Esophagus squamous epithelium (tissue), 5 donors: Measurements from ENCODE around the gene ZMAT5. TPM values are rescaled to one million over a fixed set of nuclear protein-coding genes. Genes with fewer than 3 reads are reported as not detected.

Source experiments
- DNase-seq: peaks from one replicate; lab custom pipeline; 2025; lab: John Stamatoyannopoulos, UW
- H3K27ac ChIP-seq, 4 donors: fragments of 200-600 bp; sonication (generic); one replicate each; pipeline ENCODE4 v1.5.1; 2016 to 2019; ENCODE audit warnings: mild to moderate bottlenecking in 1 of 4
- H3K27me3 ChIP-seq, 4 donors: fragments of 200-600 bp; sonication (generic); 1 replicate in 3 of 4; 2 replicates in 1 of 4; pipeline versions ENCODE4 v1.5.1 to v1.6.0; 2017 to 2021; ENCODE audit warnings: antibody characterized with exemption in 1 of 4
- H3K36me3 ChIP-seq, 3 donors: fragments of 200-600 bp; sonication (generic); one replicate each; pipeline ENCODE4 v1.5.1; 2016 to 2019
- H3K4me1 ChIP-seq, 3 donors: fragments of 200-600 bp; sonication (generic); one replicate each; pipeline ENCODE4 v1.5.1; 2017 to 2019
- H3K4me3 ChIP-seq, 4 donors: fragments of 200-600 bp; sonication (generic); 1 replicate in 3 of 4; 2 replicates in 1 of 4; pipeline ENCODE4 v1.5.1; 2016 to 2019; ENCODE audit warnings: mild to moderate bottlenecking in 2 of 4, moderate library complexity in 1 of 4
- H3K9me3 ChIP-seq, 3 donors: fragments of 200-600 bp; sonication (generic); one replicate each; pipeline ENCODE4 v1.5.1; 2016 to 2019
- CTCF ChIP-seq, 6 experiments: fragments of 450-650 bp in 4 of 6; fragments of 200-600 bp in 2 of 6; sonication (generic) in 2 of 6; IDR thresholded peaks; one replicate each; pipeline ENCODE4 v1.5.1; 2016 to 2019; ENCODE audit warnings: antibody characterized with exemption in 6 of 6, mild to moderate bottlenecking in 4 of 6, moderate library complexity in 4 of 6
- POLR2A ChIP-seq, 4 donors: fragments of 450-650 bp; IDR thresholded peaks; one replicate each; pipeline ENCODE4 v1.6.1; 2017; ENCODE audit warnings: antibody characterized with exemption in 4 of 4, mild to moderate bottlenecking in 4 of 4, moderate library complexity in 3 of 4
- WGBS, 2 donors: methylation state at CpG; one replicate each; pipeline ENCODE4 v1.1.5; 2018; 5-methylcytosine and 5-hydroxymethylcytosine counted together
- intact Hi-C: fragments of 100-400 bp; cut with DNase I; formaldehyde crosslinking; loops from one replicate; pipeline ENCODE4 v1.15.0; 2022
- total RNA-seq, 4 donors: library from RNA; depleted of rRNA; stranded (reverse); fragments of >200 nt; gene quantifications; one replicate each; pipeline ENCODE4 v1.1.0, GENCODE V29; 2016
- donor health status: DM: yes; HTN: yes; CAD: no.

The ZMAT5 gene
- total RNA-seq, 4 donors from 2014 or later, result 10.1 to 43.8 (median 18.1) TPM

GRCh38 chr22:29710193-29710592 is 56.6 kb downstream of the ZMAT5 start:
- DNase-seq, result no peak

GRCh38 chr22:29707471-29707870 is 59.3 kb downstream of the ZMAT5 start:
- WGBS, 2 donors, result 82 to 88% methylated on average over 3 to 5 of the region's 5 CpGs
- no peak for DNase-seq
- Histone ChIP-seq H3K4me3 (no peak overlapping the region), H3K27me3 (peaks cover 0 to 95% (median 0%) of the 10 kb centered on the region in 4 donors), H3K9me3 (no peaks in the 10 kb centered on the region), H3K4me1 (peaks cover 0 to 17% (median 0%) of the 10 kb centered on the region in 3 donors), H3K27ac (no peak overlapping the region), H3K36me3 (no peaks in the 10 kb centered on the region)
- intact Hi-C loops, result no loop called here
- TF ChIP-seq POLR2A (IDR thresholded peaks at IDR 0.05) (no peak), CTCF (IDR thresholded peaks at IDR 0.05) (no peak)

More at GRCh38 chr22:29710193-29710592, 56.6 kb downstream of the ZMAT5 start:
- no peak for TF ChIP-seq POLR2A (IDR thresholded peaks at IDR 0.05)
- no peak for TF ChIP-seq CTCF (IDR thresholded peaks at IDR 0.05)
- peaks cover 0 to under 1% (median 0%) of the 10 kb centered on the region in 3 donors for H3K4me1 ChIP-seq
- no peaks in the 10 kb centered on the region for H3K9me3 ChIP-seq
- 55 to 67% methylated on average over 4 to 9 of the region's 15 CpGs for WGBS, 2 donors
- no peak overlapping the region for H3K4me3 ChIP-seq
- H3K36me3 ChIP-seq, result no peaks in the 10 kb centered on the region
- peaks cover 0 to 97% (median 0%) of the 10 kb centered on the region in 4 donors for H3K27me3 ChIP-seq
- H3K27ac ChIP-seq, result no peak overlapping the region
- intact Hi-C loops, result no loop called here

GRCh38 chr22:29707010-29707409 is 59.8 kb downstream of the ZMAT5 start:
- H3K27me3 ChIP-seq, result peaks cover 0 to 96% (median 0%) of the 10 kb centered on the region in 4 donors
- H3K4me1 ChIP-seq, result peaks cover 0 to 21% (median 0%) of the 10 kb centered on the region in 3 donors
- H3K27ac ChIP-seq, result no peak overlapping the region
- no peak for DNase-seq
- intact Hi-C loops, result no loop called here
- H3K4me3 ChIP-seq, result no peak overlapping the region
- 8 to 19% methylated on average over 2 to 9 of the region's 18 CpGs for WGBS, 2 donors
- TF ChIP-seq CTCF (IDR thresholded peaks at IDR 0.05) (no peak), POLR2A (IDR thresholded peaks at IDR 0.05) (no peak)
- H3K9me3 ChIP-seq, result no peaks in the 10 kb centered on the region
- H3K36me3 ChIP-seq, result no peaks in the 10 kb centered on the region

- Histone ChIP-seq H3K9me3 (no peaks in the 10 kb centered on the region), H3K4me1 (peaks cover 0 to 24% (median 0%) of the 10 kb centered on the region in 3 donors), H3K36me3 (no peaks in the 10 kb centered on the region), H3K4me3 (no peak overlapping the region), H3K27ac (no peak overlapping the region), H3K27me3 (peaks cover 0 to 98% (median 2%) of the 10 kb centered on the region in 4 donors)
- no peak for TF ChIP-seq POLR2A (IDR thresholded peaks at IDR 0.05)
- TF ChIP-seq CTCF (IDR thresholded peaks at IDR 0.05), result no peak
- intact Hi-C loops, result no loop called here
- 19 to 60% methylated on average over 1 to 5 of the region's 9 CpGs for WGBS, 2 donors
- DNase-seq, result no peak
Measured at GRCh38 chr22:29706486-29706885, 60.3 kb downstream of the ZMAT5 start.

- TF ChIP-seq POLR2A (IDR thresholded peaks at IDR 0.05) (no peak), CTCF (IDR thresholded peaks at IDR 0.05) (no peak)
- H3K27me3 ChIP-seq, result peaks cover 0 to 97% (median 2%) of the 10 kb centered on the region in 4 donors
- no peak overlapping the region for H3K27ac ChIP-seq
- DNase-seq, result no peak
- H3K4me3 ChIP-seq, result no peak overlapping the region
- no peaks in the 10 kb centered on the region for H3K9me3 ChIP-seq
- intact Hi-C loops, result no loop called here
- no peaks in the 10 kb centered on the region for H3K36me3 ChIP-seq
- H3K4me1 ChIP-seq, result peaks cover 0 to 32% (median 3%) of the 10 kb centered on the region in 3 donors
- 80% methylated on average over 2 of the region's 7 CpGs; no CpG with 5 or more reads in 1 of the 2 donors for WGBS, 2 donors
Measured at GRCh38 chr22:29705651-29706050, 61.2 kb downstream of the ZMAT5 start.
